GM21515 (cell line): ENCODE measurements around the gene ITPR2.
A peak's percentile ranks its signal among the peaks of the same experiment; 100 is the strongest.
"Not testable (repeated sequence)": the region's sequence is repeated elsewhere in the genome, so short reads cannot be mapped to it uniquely, and the experiment has no call there.

ENCODE experiments used
- ATAC-seq: cut with Tn5 transposase; IDR thresholded peaks from one replicate; pipeline ENCODE4 v1.9.1; 2021; ENCODE audit not compliant: unreplicated experiment

The ITPR2 gene

DNA sequence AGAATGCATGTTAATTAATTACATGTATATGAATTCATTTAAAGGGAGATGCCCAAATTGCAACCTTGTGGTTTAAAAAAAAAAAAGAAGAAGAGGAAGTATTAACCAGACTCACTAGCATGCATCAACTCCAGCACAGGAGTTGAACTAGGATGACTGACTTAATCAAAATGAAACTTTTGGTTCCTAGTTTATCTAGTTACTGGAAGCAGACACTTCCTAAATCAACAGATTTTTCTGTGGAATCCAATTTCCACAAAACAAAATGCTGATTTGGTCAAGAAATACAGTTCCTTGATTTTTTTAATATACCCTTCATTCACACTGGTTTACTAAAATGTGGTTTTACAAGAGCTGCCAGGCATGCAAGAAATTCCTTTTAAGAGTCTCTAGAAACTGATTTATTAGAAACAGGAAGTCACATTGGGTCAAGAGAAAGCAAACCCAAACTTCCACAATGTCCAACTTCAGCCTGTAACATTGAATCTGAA, 41.6 kb downstream of the ITPR2 start:
- peak; percentile 74 for ATAC-seq

- ATAC-seq: no peak
Observed at GRCh38 chr12:26790645-26790994, 42.4 kb downstream of the ITPR2 start.

DNA sequence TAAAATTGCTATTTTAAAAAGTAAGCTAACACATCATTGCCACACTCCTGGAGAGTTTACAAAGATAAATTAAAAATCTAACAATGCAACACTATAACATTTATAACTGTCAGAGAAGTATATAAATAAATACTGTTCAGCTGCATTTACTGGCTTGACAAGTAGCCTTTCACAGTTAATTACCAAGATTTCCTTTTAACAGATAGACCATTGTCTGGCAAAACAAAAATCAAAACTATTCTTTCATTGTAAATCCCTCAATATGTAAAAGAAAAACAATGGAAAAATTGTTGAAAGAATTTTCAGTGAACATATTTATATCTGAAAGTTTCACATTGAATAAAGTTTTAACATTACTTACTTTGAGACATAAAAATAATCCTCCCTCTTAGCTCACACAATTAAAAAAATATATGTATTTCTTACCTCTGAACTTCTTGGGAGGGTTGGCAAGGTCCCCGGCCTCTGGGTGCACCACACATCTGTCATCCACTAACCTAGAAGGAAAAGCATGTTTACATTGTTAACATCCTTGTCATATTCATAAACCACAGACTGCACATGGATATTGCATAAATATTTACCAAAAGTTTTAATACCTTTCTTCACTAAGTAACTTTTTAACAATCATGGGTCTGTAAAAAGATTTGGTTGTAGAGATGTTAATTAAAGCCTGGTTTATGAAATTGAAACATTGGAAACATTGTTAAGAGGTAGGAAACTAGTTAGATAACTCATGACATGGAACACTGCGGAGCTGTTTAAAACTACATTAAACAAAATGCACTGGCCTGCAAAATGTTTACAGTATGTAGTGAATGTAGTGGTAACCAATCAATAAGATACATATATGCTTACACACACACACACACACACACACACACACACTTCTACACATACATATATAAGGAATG, 43.0 kb downstream of the ITPR2 start:
- ATAC-seq: no peak

- no peak for ATAC-seq
Observed at GRCh38 chr12:26786865-26787514, 46.0 kb downstream of the ITPR2 start.

DNA sequence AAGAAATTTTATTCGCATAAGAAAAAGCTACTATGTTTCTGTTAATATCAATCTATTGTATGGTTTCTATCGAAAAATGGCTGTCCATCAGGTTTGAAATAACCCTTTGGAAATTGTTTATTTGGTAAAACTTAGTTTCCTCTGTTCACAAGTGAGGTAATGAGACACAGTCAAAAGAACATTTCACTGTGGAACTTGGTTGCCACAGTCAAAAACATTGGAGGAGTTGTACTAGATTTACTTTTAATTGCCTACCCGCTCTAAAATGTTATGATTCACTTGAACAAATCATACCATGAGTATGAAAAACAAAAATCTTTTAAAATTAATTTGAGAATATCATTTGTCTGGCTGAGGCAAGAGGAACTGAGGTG, 46.5 kb downstream of the ITPR2 start:
- no peak for ATAC-seq

- not testable (repeated sequence) for ATAC-seq
Observed at GRCh38 chr12:26783816-26784379, 49.1 kb downstream of the ITPR2 start.

DNA sequence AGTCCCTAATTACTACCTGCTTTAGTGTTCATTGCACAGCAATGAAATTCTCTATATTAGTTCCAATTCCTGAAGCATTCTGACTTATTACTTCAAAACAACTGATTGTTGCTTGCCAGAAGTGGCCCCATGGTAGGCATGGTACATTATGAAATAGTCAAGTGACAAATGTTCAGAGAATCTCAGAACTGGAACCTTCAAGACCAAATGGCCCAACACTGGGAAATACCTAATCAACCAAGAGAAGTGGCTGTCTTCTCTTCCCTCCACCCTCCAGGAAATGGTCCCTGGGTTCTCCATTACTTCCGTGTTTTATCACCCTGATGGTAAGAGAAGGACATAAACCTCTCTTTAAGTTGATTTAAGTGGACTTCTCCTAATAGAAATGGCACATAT, 49.9 kb downstream of the ITPR2 start:
- no peak for ATAC-seq

GRCh38 chr12:26782372-26783130, 50.4 kb downstream of the ITPR2 start:
- ATAC-seq: no peak

- not testable (repeated sequence) for ATAC-seq
Observed at GRCh38 chr12:26780656-26781055, 52.3 kb downstream of the ITPR2 start.

DNA sequence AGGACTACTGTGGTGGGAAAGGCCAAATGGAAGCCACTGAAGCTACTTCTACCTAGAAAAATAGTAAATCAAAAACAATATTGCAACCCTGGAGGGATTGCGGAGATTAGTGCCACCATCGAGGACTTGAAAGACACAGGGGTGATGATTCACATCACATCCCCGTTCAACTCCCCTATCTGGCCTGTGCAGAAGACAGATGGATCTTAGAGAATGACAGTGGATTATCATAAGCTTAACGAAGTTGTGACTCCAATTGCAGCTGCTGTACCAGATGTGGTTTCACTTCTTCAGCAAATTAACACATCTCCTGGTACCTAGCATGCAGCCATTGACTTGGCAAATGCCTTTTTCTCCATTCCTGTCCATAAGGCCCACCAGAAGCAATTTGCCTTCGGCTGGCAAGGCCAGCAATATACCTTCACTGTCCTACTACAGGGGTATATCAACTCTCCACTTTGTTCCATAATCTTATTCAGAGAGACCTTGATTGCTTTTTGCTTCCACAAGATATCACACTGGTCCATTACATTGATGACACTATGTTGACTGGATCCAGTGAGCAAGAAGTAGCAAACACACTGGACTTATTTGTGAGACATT, 54.7 kb downstream of the ITPR2 start:
- ATAC-seq: not testable (repeated sequence)

DNA sequence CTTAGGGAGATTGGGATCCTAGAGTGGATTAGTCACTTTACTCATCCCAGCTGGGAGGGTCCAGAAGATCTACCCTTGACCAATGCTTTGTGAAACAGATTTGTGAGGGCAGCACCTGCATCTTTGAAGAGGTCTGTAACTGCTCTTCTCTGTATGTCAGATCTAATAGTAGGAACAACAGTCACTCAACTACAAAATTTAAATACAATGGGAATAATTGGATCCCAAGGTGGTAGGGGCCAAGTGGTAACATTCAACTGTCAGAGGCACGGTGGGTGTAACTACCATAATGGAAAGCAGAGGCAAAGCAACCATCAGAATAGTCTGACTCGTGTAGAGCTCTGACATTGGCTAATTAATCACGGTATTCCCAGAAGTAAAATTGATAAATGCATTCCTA, 55.8 kb downstream of the ITPR2 start:
- no peak for ATAC-seq

GRCh38 chr12:26775991-26776390, 57.0 kb downstream of the ITPR2 start:
- ATAC-seq: not testable (repeated sequence)

GRCh38 chr12:26773313-26774104, 59.5 kb downstream of the ITPR2 start:
- no peak for ATAC-seq

- no peak for ATAC-seq
Observed at GRCh38 chr12:26771861-26772260, 61.1 kb downstream of the ITPR2 start.

DNA sequence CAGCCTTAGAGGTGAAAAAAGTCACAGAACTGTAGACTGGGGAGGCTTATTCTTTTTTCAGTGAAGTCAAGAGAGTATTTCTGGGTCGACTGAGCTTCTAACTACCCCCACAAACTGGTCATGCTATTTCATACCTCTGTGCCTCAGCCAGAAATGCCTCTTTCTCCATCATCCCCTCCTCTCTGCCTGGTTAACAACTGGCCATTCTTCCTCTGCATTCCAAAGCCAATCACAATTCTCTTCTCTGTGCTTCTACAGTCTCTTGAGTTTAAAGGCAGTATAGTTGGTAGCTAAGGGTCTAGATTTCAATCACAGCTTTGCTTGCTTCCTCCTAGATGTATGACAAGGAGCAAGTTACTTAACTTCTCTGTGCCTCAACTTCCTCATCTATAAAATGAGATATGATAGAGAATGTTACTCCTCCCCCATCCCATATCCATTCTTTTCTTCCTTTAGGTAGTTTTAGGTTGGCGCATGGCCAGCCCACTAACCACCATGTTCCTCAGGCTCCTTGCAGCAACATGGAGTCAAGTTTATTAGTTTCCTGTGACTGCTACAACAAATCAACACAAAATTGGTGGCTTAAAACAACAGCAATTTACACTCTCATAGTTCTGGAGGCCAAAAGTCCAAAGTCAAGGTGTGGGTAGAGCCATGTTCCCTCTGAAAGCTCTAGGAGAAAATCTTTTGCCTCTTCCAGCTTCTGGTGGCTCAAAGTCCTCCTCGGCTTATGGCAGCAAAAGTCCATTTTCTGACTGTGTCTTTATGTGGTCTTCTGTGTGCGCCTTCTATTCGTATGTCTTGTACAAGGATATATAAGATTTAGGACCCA, 62.5 kb downstream of the ITPR2 start:
- ATAC-seq: no peak

DNA sequence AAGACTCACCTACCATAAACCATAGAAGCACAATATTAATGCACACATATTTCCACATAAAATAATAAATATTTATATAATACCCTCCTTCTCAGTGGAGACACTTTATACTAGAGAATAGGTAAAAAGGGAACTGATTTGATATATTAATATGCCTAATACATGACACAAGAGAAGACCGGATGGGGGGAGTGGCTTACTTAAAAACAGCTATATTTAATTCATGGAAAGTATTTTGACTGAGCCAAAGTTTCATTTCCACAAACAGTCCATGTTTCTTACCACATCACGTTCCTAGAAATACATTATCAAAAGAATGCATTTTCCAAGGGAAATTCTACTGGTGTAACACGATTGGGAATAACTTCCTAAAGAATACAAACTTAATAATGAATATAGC, 63.4 kb downstream of the ITPR2 start:
- no peak for ATAC-seq

GRCh38 chr12:26768611-26769603, 64.1 kb downstream of the ITPR2 start:
- peak; percentile 64 for ATAC-seq

GRCh38 chr12:26767865-26768264, 65.1 kb downstream of the ITPR2 start:
- no peak for ATAC-seq
